Right ventricle myocardium superior (tissue), 1 donor: ENCODE measurements around the gene TXN2. TPM values are rescaled to one million over a fixed set of nuclear protein-coding genes. Genes with fewer than 3 reads are reported as not detected.
"Not testable (repeated sequence)": the region's sequence is repeated elsewhere in the genome, so short reads cannot be mapped to it uniquely, and the experiment has no call there.

ENCODE experiments used
- ATAC-seq: fragments of 200-7000 bp; cut with Tn5 transposase; one replicate; pipeline ENCODE4 v1.9.1; 2020; ENCODE audit warnings: mild to moderate bottlenecking; ENCODE audit not compliant: poor library complexity
- DNase-seq: peaks from one replicate; pipeline ENCODE4 v3.0.0-alpha.2; 2020
- intact Hi-C: fragments of 100-400 bp; cut with DNase I; formaldehyde crosslinking; loops from one replicate; pipeline ENCODE4 v1.11.2; 2022
- total RNA-seq: library from RNA; stranded (reverse); fragmentation: NEBNext Ultra II Directional; extraction: Animal tissue kit (Norgen Biotek cat#: 25700); gene quantifications from one replicate; pipeline ENCODE4 v1.2.1, GENCODE V29; 2021
- donor health status: DM: no; HTN: yes; CAD: no; lungs with severe emphysema.

The TXN2 gene
- total RNA-seq, 1 donor from 2014 or later = 123 TPM

DNA sequence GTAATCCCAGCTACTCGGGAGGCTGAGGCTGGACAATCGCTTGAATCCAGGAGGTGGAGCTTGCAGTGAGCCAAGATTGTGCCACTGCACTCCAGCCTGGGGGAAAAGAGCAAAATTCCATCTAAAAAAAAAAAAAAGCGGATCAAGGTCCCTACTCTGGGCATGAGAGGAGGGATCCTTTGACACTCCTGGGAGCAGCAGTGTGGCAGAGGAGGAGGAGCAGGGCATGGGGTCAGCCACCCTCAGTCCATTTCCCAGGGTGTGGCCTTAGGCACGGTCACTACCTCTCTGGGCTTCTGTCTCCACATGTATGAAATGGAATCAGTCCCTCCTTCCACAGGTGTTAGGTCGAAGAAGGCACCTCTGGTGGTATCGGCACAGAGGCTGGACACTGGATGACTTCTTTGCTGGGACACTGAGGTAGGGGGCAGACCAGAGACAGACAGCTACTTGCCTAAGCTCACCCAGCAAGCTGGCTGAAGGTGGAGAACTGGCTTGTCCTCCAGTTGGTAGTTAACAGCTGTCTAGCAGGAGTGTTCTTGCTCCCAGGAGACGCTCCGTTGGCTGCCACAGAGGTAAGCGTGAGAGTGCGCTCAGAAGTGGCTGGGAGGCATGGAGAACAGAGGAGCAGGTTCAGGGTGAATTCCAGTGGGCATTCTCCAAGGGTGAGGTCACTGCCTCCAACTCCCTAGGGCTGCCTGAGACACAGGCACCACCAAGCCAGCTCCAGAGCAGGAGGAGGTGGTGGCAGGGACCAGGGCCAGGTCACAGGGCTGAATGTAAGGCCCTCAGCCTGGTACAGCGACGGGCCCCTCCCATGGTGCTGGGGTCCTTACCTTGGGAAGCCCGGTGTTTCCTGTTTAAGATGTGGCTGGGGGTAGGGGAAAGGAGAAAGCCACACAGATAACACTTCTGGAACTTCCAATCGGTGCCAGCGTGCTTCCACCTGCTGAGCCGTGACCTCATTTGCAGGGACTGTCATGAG, 19.5 kb downstream of the TXN2 start:
- DNase-seq (peak; percentile 52), ATAC-seq (peak; percentile 26)
- intact Hi-C loops = no loop called here

DNA sequence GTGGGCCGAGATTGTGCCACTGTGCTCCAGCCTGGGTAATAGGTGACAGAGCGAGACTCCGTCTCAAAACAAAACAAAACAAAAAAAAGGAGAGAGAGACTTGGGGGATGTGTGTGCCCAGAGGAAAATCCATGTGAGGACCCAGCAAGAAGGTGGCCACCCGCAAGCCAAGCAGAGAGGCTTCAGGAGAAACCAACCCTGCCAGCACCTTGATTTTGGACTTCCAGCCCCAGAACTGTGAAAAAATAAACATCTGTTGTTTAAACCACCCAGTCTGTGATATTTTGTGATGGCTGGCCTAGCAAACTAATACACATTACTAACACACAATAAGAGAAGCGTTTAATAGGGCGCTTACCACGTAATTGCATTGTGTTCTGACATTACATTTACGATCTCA, 21.2 kb downstream of the TXN2 start:
- no peak for ATAC-seq
- no peak for DNase-seq
- intact Hi-C loops = no loop called here

DNA sequence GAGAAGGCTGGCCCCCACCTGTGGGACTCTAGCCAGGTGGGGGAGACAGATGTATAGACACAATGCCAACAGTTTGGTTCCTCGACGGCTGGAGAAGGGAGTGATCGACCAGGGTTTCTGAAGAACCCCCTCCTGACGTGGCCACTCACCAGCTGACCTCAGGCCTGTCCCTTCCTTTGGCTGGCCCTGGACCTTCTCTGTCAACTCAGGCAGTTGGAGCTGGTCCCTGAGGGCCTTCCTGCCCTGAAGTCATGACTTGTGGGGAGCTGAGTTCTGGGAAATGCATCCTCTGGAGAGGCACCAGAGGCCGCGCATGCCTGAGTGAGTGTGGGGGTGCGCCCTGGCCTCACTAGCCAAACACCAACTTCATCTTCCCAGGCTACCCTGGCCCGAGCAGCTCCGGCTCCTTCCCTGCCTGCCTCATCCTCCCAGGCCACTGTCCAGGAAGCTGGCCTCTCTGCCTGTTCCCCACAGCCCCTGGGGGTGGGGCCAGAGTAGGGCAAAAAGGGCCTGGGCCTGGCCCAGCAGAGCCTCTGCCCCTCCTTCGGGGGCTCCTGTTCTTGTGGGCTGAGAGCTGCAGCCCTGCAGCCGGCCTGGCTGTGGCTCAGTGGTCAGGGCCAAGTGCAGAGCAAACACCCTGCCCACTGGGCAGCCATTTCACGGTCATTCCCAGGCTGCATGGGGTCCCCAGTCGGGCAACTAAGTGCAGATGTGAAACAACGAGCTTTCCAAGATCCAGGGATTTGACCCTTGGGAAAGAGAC, 23.6 kb downstream of the TXN2 start:
- intact Hi-C loops = no loop called here
- peak; percentile 78 for DNase-seq
- ATAC-seq = peak; percentile 5

DNA sequence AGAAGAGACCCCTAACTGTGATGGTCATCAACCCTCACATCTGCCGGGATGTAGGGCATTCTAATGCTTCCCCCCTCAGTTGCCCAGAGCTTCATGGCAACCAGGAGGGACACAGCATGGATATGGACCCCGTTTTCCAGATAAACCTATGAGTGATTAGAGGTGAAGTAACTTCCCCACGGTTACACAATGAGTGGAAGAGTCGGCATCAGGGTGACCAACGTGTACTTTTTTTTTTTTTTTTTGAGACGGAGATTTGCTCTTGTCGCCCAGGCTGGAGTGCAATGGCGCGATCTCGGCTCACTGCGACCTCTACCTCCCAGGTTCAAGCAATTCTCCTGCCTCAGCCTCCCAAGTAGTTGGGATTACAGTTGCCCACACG, 25.0 kb downstream of the TXN2 start:
- DNase-seq (no peak), ATAC-seq (no peak)
- intact Hi-C loops = no loop called here

DNA sequence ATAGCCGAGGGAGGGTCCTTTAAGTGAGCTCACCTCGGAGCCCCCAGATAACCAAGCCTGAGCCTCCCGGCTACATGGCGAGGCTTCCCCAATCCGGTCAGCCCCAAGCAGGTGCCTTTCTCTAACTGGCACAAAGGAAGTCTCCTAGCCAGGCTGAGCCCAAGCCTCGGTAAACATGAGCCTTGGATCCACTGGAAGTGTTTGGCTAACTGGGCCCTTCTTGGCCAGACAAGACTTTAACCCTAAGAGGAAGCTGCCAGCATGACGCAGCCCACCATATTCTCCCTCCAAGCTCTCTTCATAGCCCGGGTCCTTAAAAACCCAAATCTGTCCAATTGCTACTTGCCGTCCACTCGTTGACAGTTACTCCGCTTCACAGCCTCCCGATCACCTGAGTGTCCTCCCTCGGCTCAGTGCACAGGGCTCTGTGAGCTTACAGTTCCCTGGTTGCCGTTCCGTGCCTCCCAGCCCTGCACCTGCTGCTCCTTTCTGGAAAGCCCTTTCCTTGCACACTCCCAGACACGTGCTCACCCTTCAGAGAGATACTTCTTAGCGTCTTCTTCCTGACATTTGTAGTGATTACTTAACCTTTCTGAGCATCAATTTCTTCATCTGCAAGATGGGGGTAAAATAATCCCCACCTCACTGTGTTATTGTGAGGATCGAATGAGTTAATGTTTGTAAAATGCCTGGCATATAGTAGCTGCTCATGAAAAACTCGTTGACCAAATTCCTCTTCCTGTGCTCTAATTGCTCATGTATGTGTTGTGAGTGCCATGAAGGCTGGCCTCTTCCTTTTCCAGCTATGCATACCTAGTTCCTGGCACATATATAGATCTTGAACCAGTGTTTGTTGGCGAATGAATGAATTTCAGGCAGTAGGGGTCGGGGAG, 25.6 kb downstream of the TXN2 start:
- intact Hi-C loops = no loop called here
- DNase-seq (no peak), ATAC-seq (peak; percentile 4)

DNA sequence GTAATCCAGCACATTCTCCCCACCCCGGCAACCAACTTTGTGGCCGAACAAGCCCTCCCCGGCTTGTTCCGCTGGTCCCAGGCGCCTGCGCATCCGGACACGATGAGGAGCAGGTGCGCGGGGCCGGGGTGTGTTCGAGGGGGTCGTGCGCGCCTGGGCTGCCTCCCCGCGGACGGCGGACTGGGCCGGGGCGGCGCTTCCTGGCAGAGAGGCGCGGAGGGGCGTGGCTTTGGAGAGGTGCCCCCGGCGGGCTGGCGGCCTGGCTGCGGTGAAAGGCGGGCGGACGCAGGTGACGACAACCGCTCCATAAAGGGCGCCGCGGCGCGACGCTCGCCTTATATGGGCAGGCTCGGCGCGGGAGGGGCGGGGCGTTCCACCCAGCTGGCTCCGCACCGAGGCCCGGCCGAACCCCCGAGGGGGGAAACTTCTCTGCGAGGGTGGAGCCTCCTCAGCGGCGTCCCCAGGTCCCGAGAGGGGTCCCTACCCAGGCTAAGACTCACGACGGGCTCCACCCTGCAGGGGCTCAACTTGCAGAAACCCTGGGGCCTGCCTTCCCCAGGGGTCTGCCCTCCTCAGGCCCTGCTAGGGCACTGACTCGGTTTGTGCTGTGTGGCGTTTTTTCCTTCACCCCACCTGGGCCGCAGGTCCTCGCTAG, 26.4 kb downstream of the TXN2 start:
- intact Hi-C loops = loop anchor here (5.0 kb wide), 1 partner anchor 68 kb away; the partner anchor contains the start of gene MYH9

DNA sequence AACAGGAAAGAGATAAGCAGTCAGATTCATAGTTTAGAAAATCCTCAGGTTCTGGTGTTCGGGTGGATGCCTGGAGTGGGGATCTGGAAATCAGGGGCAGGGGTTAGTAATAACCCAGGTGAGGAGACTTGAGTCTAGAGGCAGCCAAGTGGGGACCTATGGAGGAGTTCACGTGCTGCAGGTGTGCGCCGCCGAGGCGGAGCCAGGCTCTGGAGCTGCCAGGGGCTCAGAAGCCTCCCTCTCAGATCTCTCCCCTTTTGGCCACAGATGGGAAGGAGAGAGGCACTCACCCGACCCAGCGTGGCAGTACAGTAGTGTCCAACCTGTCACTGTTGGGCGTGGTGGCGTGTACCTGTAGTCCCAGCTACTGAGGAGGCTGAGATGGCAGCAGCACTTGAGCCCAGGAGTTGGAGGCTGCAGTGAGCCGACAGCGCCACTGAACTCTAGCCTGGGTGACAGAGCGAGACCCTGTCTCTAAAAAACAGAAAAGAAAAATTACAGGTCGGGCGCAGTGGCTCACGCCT, 27.5 kb downstream of the TXN2 start:
- intact Hi-C loops = loop anchor here (5.0 kb wide), 1 partner anchor 67 kb away; the partner anchor contains the start of gene MYH9
- ATAC-seq = no peak
- no peak for DNase-seq

More for the DNA sequence above, 26.4 kb downstream of the TXN2 start:
- DNase-seq = peak; percentile 97
- peak; percentile 92 for ATAC-seq

DNA sequence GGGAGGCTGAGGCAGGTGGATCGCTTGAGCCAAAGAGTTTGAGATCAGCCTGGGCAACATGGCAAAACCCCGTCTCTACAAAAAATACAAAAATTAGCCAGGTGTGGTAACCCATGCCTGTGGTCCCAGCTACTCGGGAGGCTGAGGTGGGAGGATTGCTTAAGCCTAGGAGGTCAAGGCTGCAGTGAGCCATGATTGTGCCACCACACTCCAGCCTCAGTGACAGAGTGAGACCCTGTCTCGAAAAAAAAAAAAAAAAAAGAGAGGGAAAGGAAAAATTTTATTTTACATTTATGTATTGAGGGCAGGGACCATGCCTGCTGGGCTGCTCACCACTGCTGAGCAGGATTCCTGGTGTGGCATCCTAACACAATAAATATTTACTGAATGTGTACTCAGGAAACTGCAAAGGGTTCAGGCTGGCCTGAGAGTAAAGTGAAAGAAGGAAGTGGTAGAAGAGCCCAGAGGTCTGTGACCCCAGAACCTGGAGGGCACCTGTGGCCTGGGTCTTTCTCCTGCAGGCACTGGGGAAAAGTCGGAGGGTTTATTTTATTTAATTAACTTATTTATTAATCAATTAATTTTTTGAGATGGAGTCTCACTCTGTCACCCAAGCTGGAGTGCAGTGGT, 28.3 kb downstream of the TXN2 start:
- not testable (repeated sequence) for ATAC-seq, DNase-seq
- intact Hi-C loops = loop anchor here (5.0 kb wide), 1 partner anchor 66 kb away; the partner anchor contains the start of gene MYH9

DNA sequence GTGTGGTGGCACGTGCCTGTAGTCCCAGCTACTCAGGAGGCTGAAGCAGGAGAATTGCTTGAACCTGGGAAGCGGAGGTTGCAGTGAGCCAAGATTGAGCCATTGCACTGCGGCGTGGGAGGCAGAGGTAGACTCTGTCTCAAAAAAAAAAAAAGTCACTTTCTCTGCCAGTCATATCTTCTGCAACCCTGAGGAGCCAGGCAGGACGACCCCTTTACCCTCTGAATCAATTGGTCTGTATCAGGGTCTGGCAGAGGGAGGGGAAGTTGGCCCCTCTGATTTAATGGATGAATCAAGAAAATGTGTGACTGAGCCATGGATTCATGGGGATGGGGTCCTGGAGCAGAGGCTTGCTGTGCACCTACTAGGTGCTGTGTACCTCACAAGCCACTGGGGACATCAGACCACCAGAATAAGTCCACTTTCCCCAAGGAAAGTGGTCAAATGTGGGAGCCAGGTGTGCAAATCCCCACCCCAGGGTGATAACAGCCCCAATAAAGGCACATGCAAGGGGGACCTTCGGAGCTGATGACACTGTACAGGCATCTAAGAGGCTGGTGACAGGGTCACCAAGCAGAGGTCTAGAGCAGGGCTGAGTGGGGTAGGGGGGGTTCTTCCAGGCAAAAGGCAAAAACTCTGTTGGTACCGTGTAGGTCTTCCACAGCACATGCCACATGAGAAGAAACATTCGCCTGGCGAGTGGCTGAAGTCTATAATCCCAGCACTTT, 29.0 kb downstream of the TXN2 start:
- DNase-seq (no peak), ATAC-seq (no peak)
- intact Hi-C loops = loop anchor here (5.0 kb wide), 1 partner anchor 65 kb away; the partner anchor contains the start of gene MYH9

DNA sequence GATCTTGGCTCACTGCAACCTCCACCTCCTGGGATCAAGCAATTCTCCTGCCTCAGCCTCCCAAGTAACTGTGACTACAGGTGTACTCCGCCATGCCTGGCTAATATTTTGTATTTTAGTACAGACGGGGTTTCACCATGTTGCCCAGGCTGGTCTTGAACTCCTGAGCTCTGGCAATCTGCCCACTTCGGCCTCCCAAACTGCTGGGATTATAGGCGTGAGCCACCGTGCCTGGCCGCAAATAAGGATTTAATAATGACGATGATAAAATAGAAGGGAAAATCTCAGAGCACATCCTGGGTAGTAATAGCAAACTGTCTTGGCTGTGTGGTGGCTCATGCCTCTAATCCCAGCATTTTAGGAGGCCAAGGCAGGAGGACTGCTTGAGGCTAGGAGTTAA, 30.5 kb downstream of the TXN2 start:
- ATAC-seq = not testable (repeated sequence)
- intact Hi-C loops = loop anchor here (5.0 kb wide), 1 partner anchor 64 kb away; the partner anchor contains the start of gene MYH9

DNA sequence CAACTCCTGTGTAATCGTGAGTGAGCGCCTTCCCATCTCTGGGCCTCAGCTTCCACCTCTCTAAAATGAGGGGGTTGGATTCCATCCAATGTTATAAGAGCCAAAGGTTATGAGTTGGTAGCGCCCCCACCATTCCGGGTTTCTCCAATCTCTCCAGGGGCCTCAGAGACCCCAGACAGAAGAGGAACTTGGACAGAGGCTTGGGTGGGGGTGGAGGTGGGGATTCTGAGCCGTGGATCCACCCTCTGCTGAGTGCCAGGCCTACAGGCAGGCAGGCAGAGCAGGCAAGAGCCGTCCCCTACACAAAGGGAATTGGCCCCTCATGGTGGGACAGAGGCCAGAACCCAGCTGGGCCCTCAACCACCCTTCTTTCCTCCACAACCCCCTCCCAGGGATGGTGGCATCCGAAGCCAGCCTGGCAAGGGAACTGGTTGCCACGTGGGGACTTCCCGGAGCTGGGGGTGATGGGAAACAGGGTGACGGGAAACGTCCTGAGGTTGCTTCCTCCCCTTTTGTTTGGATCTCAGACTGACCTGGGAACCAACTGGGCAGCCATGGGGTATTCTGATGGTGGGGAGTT, 31.8 kb downstream of the TXN2 start:
- ATAC-seq = no peak
- intact Hi-C loops = loop anchor here (5.0 kb wide), 1 partner anchor 62 kb away; the partner anchor contains the start of gene MYH9
- DNase-seq = no peak

More for the DNA sequence above, 30.5 kb downstream of the TXN2 start:
- DNase-seq = not testable (repeated sequence)

DNA sequence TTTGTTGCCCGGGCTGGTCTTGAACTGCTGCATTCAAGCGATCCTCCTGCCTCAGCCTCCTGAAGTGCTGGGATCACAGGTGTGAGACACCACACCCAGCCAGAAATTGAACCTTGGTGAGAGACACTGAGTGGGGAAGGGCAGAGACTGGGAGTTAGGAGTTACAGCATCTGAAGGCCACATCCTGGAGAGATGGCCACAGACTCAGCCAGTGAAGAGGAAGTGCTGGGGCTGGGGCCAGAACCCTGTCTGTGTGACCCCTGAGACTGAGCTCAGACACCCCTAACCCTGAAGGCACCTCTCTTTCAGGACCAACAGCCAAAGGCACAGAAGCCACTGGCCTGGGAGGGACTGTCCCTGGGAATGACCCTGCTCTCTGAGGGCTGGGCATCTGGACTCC, 33.8 kb downstream of the TXN2 start:
- DNase-seq (no peak), ATAC-seq (no peak)
- intact Hi-C loops = no loop called here

DNA sequence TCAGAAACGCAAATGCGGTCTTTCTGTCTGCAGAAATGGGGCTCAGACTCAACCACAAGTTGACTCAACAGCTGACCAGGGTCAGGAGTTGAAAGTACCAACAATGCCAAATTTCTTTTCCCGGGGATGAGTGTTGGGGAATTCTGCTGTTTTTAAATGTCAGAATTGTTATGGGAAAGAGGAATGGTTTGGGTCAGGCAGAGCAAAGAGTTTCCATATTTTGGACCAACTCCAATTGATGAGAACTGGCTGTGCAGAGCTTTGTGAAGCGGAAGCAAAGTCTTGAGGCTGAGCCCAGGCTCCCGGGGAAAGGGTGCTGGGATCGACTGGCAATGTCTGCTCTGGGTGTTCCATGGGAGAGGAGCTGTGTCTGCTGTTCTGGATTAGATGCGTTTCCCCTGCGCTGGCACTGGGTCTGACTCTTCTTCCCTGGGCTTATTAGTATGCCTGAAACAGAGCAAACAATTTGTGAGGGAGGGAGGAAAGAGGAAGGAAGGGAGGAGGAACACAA, 36.2 kb downstream of the TXN2 start:
- intact Hi-C loops = no loop called here
- ATAC-seq (peak; percentile 59), DNase-seq (peak; percentile 75)

DNA sequence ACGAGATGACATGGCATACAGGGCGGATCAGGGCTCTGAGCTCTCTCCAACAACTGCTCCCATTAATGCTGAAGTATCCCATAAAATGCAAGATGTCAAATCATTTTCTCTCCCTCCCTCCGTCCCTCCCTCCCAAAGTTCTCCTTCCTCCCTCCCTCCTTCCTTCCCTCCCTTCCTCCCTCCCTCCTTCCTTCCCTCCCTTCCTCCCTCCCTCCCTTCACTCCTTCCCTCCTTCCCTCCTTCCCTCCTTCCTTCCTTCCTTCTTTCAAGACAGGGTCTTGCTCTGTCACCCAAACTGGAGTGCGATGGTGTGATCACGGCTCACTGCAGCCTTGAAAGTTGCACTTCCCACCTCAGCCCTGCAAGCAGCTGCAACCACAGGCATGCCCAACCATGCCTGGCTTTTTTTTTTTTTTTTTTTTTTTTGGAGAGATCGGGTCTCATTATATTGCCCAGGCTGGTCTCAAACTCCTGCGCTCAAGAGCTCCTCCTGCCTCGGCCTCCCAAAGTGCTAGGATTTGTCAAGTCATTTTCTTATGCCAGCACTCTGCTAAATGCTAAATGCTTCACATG, 38.2 kb downstream of the TXN2 start:
- intact Hi-C loops = no loop called here
- ATAC-seq (no peak), DNase-seq (no peak)

DNA sequence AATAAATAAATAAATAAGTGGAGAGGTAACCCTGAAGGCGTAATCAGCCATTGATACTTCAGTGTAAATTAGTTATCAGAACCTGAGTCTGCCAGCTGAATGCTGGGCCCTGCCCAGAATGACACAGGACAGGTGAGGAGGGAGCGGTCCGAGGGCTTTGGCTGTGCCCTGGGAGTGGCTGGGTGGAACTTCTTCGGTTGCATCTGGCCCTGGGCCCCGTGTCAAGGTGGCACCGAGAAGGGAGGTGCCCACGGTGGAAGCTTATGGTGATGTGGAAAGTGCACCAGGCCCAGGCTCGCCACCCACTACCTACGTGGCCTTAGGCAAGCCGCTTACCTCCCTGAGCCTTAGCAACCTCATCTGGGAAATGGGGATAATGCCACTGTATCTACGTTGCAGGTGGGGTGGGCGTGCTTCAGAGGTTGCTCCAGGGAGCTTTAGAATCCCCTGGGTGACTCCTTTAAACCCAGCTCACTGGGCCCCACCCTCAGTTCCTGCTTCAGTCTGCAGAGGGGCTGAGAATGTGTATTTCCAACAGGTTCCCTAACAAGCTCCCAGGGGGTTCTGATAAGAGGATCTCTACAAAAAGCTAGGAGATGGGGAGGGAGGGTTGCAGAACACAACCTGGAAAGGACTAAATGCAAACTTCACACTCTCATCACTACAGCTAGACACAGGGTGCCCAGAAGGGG, 38.8 kb downstream of the TXN2 start:
- DNase-seq (no peak), ATAC-seq (no peak)
- intact Hi-C loops = no loop called here
